Endothelial cell of umbilical vein (primary cell): Measurements from ENCODE around the gene PRLR. TPM values are rescaled to one million over a fixed set of nuclear protein-coding genes. Genes with fewer than 3 reads are reported as not detected.
"Not testable (repeated sequence)": the region's sequence is repeated elsewhere in the genome, so short reads cannot be mapped to it uniquely, and the experiment has no call there.

ENCODE experiments used
- BruUV-seq: library from RNA; stranded (reverse); fragments of 400-500 nt; replicated peaks from 2 replicates; lab custom pipeline; 2021; lab: Mats Ljungman, UMichigan
- CTCF ChIA-PET: fragments of 300-600, 350-600 bp; sonication (Branson Sonifier 250); formaldehyde crosslinking; loops from one replicate; lab custom pipeline; 2021; ENCODE audit warnings: antibody characterized with exemption, inconsistent platforms; lab: Charles Lee
- POLR2A ChIA-PET: fragments of 300-600, 350-600 bp; sonication (Branson Sonifier 250); formaldehyde crosslinking; loops from one replicate; lab custom pipeline; 2021; ENCODE audit warnings: antibody characterized with exemption, inconsistent platforms; lab: Charles Lee
- DNase-seq: peaks from one replicate; pipeline ENCODE4 v3.0.0-alpha.2; 2011; ENCODE audit warnings: low read depth, low spot score
- FAIRE-seq: peaks from 2 replicates; lab custom pipeline; 2011; peaks lifted over from hg19 to GRCh38; lab: Jason Lieb, UNC
- H2AFZ ChIP-seq: 2 replicates; pipeline ENCODE4 v1.6.0; 2012; ENCODE audit warnings: low read depth, low read length, control low read depth, inconsistent platforms
- H3K27ac ChIP-seq: 2 replicates; pipeline ENCODE4 v1.5.1; 2011; ENCODE audit warnings: low read depth, mild to moderate bottlenecking, control low read depth, low read length, moderate library complexity; ENCODE audit not compliant: insufficient read depth
- H3K27me3 ChIP-seq, 2 experiments: 2 replicates each; pipeline versions ENCODE4 v1.6.0 to v1.6.1; 2011; ENCODE audit warnings: low read length in 2 of 2, mixed read lengths in 1 of 2; ENCODE audit not compliant: control insufficient read depth in 2 of 2, insufficient read depth in 2 of 2
- H3K36me3 ChIP-seq, 2 experiments: 2 replicates in 1 of 2; 3 replicates in 1 of 2; pipeline ENCODE4 v1.5.1; 2011; ENCODE audit warnings: low read length in 2 of 2, mild to moderate bottlenecking in 1 of 2, moderate library complexity in 1 of 2; ENCODE audit not compliant: control insufficient read depth in 2 of 2, insufficient read depth in 2 of 2; ENCODE audit errors: extremely low read depth in 1 of 2
- H3K4me1 ChIP-seq: 3 replicates; pipeline ENCODE4 v1.5.1; 2011; ENCODE audit warnings: mild to moderate bottlenecking, low read length; ENCODE audit not compliant: control insufficient read depth, insufficient read depth; ENCODE audit errors: extremely low read depth
- H3K4me2 ChIP-seq: 2 replicates; pipeline ENCODE4 v1.6.1; 2011; ENCODE audit warnings: low read length, control low read depth, mixed read lengths; ENCODE audit not compliant: insufficient read depth
- H3K4me3 ChIP-seq, 3 experiments: fragments of 200-600 bp in 1 of 3; sonication (generic), shearing (Covaris generic) in 1 of 3; replicated peaks in 1 of 3; 2 replicates each; pipeline ENCODE4 v1.5.1; 2011 to 2016; ENCODE audit warnings: control low read depth in 3 of 3, low read length in 3 of 3, mild to moderate bottlenecking in 2 of 3, inconsistent platforms in 1 of 3, low read depth in 1 of 3, moderate library complexity in 1 of 3; ENCODE audit not compliant: insufficient read depth in 1 of 3
- H3K79me2 ChIP-seq: 2 replicates; pipeline ENCODE4 v1.6.0; 2012; ENCODE audit warnings: low read length, inconsistent platforms; ENCODE audit not compliant: control insufficient read depth, insufficient read depth
- H3K9ac ChIP-seq: replicated peaks from 2 replicates; pipeline ENCODE3; 2011; ENCODE audit warnings: low read length, control low read depth; ENCODE audit not compliant: insufficient read depth; ENCODE audit errors: extremely low read depth
- H3K9me1 ChIP-seq: replicated peaks from 3 replicates; pipeline ENCODE4 v1.6.0; 2011; ENCODE audit warnings: mild to moderate bottlenecking, low read length; ENCODE audit not compliant: control insufficient read depth, insufficient read depth; ENCODE audit errors: extremely low read depth
- H3K9me3 ChIP-seq: replicated peaks from 2 replicates; pipeline ENCODE4 v1.5.1; 2012; ENCODE audit warnings: low read length, inconsistent platforms; ENCODE audit not compliant: control insufficient read depth, insufficient read depth
- H4K20me1 ChIP-seq: replicated peaks from 2 replicates; pipeline ENCODE3; 2011; ENCODE audit warnings: mild to moderate bottlenecking, low read length; ENCODE audit not compliant: control insufficient read depth, insufficient read depth; ENCODE audit errors: extremely low read depth
- CTCF ChIP-seq, 2 donors: IDR thresholded peaks; 1 replicate in 1 of 2; 2 replicates in 1 of 2; pipeline ENCODE4 v1.5.1; 2011; ENCODE audit warnings: low read length in 2 of 2, mild to moderate bottlenecking in 2 of 2, moderate library complexity in 2 of 2, control low read depth in 1 of 2, inconsistent platforms in 1 of 2, low read depth in 1 of 2; ENCODE audit not compliant: insufficient read depth in 1 of 2; ENCODE audit errors: extremely low read depth in 1 of 2
- EZH2 ChIP-seq: IDR thresholded peaks from 2 replicates; pipeline ENCODE4 v1.6.1; 2012; ENCODE audit warnings: borderline replicate concordance, low read depth, mild to moderate bottlenecking, moderate library complexity, low read length, inconsistent platforms; ENCODE audit not compliant: severe bottlenecking
- FOS ChIP-seq: IDR thresholded peaks from 2 replicates; pipeline ENCODE4 v1.6.1; 2011; ENCODE audit warnings: mild to moderate bottlenecking, low read length, moderate library complexity, borderline replicate concordance; ENCODE audit not compliant: insufficient read depth
- GATA2 ChIP-seq: IDR thresholded peaks from 2 replicates; pipeline ENCODE4 v1.7.0; 2011; ENCODE audit warnings: low read depth, mild to moderate bottlenecking, moderate library complexity, mixed read lengths, low read length; ENCODE audit not compliant: insufficient read length, insufficient read depth
- JUN ChIP-seq: IDR thresholded peaks from 2 replicates; pipeline ENCODE4 v1.6.1; 2011; ENCODE audit warnings: borderline replicate concordance, low read depth; ENCODE audit not compliant: insufficient read length, insufficient read depth
- MAX ChIP-seq: IDR thresholded peaks from 2 replicates; pipeline ENCODE4 v1.6.1; 2011; ENCODE audit not compliant: insufficient read depth, insufficient read length
- MYC ChIP-seq: IDR thresholded peaks from one replicate; pipeline ENCODE4 v1.6.1; 2011; ENCODE audit warnings: mild to moderate bottlenecking, low read depth, low read length
- POLR2A ChIP-seq: IDR thresholded peaks from 2 replicates; pipeline ENCODE4 v1.6.1; 2012; ENCODE audit warnings: low read depth, mild to moderate bottlenecking, control low read depth, low read length
- POLR2AphosphoS5 ChIP-seq: IDR thresholded peaks from 2 replicates; pipeline ENCODE4 v1.6.1; 2012; ENCODE audit warnings: low read depth, mild to moderate bottlenecking, control low read depth, low read length, moderate library complexity; ENCODE audit not compliant: insufficient read depth
- dilution Hi-C: fragments of 300-500 bp; cut with MboI; formaldehyde crosslinking; loops from one replicate; pipeline ENCODE4 v1.15.0; 2019; ENCODE audit warnings: low sequenced_read_pairs; ENCODE audit not compliant: extremely low pct_ligation_motif_present
- intact Hi-C: fragments of 100-400 bp; cut with micrococcal nuclease; formaldehyde crosslinking; loops from one replicate; pipeline ENCODE4 v1.10.0; 2022
- polyA plus RNA-seq, 4 experiments: library from polyadenylated mRNA; depleted of rRNA in 3 of 4; stranded (reverse) in 3 of 4; unstranded in 1 of 4; fragments of >200 nt; gene quantifications; 2 replicates each; pipeline versions ENCODE4 v1.2.1 to v1.2.3, GENCODE V29; 2011 to 2012; ENCODE audit warnings: missing spikeins in 1 of 4
- total RNA-seq: library from RNA; stranded (reverse); gene quantifications from 2 replicates; pipeline ENCODE4 v1.2.3, GENCODE V29; 2021

Gene PRLR
- total and polyA plus RNA-seq, 2 donors (not counting 3 experiments of a cell fraction or from before 2014, with no cell fraction given) = not detected

- DNase-seq (no peak), FAIRE-seq (no peak)
- Histone ChIP-seq H3K36me3 (no peaks in the 10 kb centered on the region), H3K27ac (no peak overlapping the region), H2AFZ (no peak overlapping the region), H4K20me1 (no peaks in the 10 kb centered on the region), H3K4me3 (no peak overlapping the region), H3K9ac (no peak overlapping the region), H3K4me1 (no peaks in the 10 kb centered on the region), H3K27me3 (peaks cover 0 to 2% of the 10 kb centered on the region in 2 experiments), H3K9me1 (no peaks in the 10 kb centered on the region), H3K4me2 (no peak overlapping the region), H3K9me3 (no peaks in the 10 kb centered on the region), H3K79me2 (no peaks in the 10 kb centered on the region)
- dilution Hi-C loops (no loop called here), intact Hi-C loops (no loop called here)
- POLR2A ChIA-PET = no interaction called here
- no TSS peak for BruUV-seq
- TF ChIP-seq FOS (no peak), CTCF (IDR thresholded peaks at IDR 0.05; ENCODE audit: extremely low read depth in 1 of 2, insufficient read depth in 1 of 2, low read depth in 1 of 2, low read length in 2 of 2) (no peak), GATA2 (no peak), POLR2AphosphoS5 (no peak), JUN (no peak), MAX (no peak), POLR2A (no peak), MYC (no peak), EZH2 (no peak)
- CTCF ChIA-PET = no interaction called here
These were observed 37.8 kb downstream of the PRLR start for GRCh38 chr5:35192506-35192905.

GRCh38 chr5:35189801-35190200 lies 40.5 kb downstream of the PRLR start:
- not testable (repeated sequence) for BruUV-seq

More at GRCh38 chr5:35189801-35190200, 40.5 kb downstream of the PRLR start:
- H3K9ac ChIP-seq, H3K4me3 ChIP-seq, DNase-seq, H4K20me1 ChIP-seq, H2AFZ ChIP-seq, FAIRE-seq, intact Hi-C loops, H3K9me3 ChIP-seq, dilution Hi-C loops, H3K4me1 ChIP-seq, H3K4me2 ChIP-seq, H3K79me2 ChIP-seq, H3K9me1 ChIP-seq, H3K27ac ChIP-seq, CTCF ChIA-PET, H3K36me3 ChIP-seq, H3K27me3 ChIP-seq, POLR2A ChIA-PET: not testable (repeated sequence)
